ENCODE data around the gene CASP14.
"Not testable (repeated sequence)": the region's sequence is repeated elsewhere in the genome, so short reads cannot be mapped to it uniquely, and the experiment has no call there.

CASP14 gene

DNA sequence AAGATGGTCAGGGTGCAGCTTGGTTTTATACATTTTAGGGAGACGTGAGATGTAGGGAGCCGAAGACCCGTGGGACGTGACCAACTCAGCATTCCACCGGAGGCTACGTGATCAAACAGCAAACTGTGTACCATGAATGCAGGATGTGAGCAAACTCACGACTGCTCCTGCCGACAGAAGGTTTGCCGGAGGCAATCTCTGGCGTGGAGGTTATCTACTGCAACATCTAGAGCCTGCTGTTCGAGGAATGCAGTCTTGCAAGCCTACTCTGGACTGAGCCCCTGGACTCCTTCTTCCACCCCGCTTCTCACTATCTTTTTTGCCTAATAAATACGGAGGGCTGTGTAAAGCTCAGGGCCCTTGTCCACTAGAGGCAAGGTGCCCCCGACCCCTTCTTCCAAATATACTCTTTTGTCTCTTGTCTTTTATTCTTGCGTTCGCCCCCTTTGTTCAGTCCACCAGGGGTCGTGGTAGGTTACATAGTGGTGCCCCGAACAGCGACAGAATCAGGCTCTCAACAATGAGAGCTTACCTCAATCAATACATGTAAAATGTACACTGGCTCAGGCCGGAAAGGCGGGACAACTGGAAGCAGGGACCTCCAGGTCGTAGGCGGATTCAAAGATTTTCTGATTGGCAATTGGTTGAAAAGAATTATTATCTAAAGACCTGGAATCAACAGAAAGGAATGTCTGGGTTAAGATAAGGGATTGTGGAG lies 23.8 kb downstream of the CASP14 start:
- no peak for DNase-seq

DNA sequence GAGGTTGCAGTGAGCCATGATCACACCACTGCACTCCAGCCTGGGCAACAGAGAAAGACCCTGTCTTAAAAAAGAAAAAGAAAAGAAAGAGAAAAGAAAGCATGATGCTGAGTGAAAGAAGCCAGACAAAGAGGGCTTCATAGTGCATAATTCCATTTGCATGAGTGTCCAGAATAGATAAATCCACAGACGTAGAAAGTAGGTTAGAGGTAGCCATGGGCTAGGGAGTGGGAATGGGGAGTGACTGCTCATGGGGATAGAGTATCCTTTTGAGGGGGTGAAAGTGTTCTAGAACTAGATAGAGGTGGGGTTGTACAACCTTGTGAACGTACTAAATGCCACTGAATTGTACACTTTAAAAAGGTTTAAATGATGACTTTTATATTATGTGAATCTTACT lies 25.1 kb downstream of the CASP14 start:
- no peak for DNase-seq

GRCh38 chr19:15075806-15076205 lies 26.5 kb downstream of the CASP14 start:
- DNase-seq: no peak

DNA sequence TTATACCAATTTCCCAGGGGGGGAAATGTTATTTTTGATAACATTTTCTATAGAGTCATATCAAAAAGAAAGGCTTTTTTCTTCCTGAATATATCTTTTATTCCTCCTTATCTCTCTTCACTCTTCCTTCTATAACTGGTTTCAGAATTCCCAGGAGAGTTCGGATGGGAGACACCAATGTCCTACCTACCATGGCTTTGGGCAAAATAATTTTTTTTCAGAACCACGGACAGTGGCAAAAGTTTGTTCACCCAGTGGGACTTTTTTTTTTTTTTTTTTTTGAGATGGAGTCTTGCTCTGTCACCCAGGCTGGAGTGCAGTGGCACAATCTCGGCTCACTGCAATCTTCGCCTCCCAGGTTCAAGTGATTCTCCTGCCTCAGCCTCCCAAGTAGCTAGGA lies 30.7 kb downstream of the CASP14 start:
- DNase-seq: not testable (repeated sequence)

DNA sequence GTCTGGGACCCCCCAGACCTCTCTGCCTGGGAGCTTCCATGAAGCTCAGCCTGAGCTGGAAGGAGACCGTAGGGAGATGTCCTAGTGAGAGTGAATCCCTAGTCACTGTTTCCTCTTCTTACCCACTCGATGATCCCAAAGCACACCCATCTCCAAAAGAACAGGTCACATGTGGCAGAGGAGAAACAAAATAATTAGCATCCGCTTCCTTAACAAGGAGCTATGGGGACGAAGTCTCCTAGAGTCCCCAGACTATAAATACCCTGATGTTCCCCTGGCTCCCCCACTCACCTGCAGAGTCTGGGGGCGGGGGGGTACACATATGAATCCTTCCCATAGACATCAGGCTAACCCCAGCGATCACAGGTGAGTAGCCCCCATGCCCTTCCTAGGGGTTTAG lies 32.6 kb downstream of the CASP14 start, which contains the start of gene OR1I1:
Gene OR1I1, plus strand, starts transcription at position 301 of the 400 bp plus-strand sequence. CDS start 4,855 bp downstream, outside the sequence.
- DNase-seq: no peak

DNA sequence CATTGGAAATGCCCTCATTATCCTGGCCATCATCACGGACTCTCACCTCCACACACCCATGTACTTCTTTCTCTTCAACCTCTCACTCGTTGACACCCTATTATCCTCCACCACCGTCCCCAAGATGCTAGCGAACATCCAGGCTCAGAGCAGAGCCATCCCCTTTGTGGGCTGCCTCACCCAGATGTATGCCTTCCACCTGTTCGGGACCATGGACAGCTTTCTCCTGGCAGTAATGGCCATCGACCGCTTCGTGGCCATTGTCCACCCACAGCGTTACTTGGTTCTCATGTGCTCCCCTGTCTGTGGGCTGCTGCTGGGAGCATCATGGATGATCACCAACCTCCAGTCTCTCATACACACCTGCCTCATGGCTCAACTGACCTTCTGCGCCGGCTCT lies 37.9 kb downstream of the CASP14 start:
- no peak for DNase-seq

- DNase-seq: no peak
Observed at GRCh38 chr19:15091918-15092753, 42.9 kb downstream of the CASP14 start.

- no peak for DNase-seq
Observed at GRCh38 chr19:15093001-15093400, 43.7 kb downstream of the CASP14 start.

GRCh38 chr19:15096223-15096622 lies 46.9 kb downstream of the CASP14 start:
- DNase-seq: no peak

- DNase-seq: not testable (repeated sequence)
Observed at GRCh38 chr19:15097980-15098379, 48.7 kb downstream of the CASP14 start.

DNA sequence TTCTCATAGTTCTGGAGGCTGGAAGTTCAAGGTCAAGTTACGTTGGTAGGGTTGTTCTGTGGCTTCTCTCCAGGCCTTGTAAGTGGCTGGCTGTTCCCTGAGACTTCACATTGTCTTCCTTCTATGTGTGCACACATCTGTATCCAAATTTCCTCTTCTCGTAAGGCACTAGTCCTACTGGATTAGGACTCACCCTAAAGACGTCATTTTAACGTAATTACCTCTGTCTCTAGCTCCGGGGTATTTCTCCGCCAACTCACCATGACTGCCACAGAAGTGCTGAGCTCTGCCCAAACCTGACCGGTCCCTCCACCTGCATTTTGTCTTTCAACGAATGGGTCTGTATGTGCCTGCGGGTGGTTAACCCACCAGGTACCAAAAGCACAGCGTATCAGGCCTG lies 49.2 kb downstream of the CASP14 start:
- DNase-seq: no peak

DNA sequence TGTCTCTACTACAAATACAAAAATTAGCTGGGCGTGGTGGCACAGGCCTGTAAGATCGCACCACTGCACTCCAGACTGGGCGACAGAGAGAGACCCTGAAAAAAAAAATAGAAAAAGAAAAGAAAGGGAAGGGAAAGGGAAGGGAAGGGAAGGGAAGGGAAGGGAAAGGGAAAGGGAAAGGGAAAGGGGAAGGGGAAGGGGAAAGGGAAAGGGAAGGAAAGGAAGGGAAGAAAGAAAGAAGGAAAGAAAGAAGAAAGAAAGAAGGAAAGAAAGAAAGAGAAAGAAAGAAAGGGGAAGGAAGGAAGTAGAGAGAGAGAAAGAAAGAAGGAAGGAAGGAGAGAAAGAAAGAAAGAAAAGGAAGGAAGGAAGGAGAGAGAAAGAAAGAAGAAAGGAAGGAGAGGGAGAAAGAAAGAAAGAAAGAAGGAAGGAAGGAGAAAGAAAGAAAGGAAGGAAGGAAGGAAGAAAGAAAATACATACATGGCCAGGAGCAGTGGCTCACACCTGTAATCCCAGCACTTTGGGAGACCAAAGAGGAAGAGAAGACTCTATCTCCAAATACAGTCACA lies 49.8 kb downstream of the CASP14 start:
- no peak for DNase-seq

- DNase-seq: no peak
Observed at GRCh38 chr19:15101479-15102082, 52.3 kb downstream of the CASP14 start.

GRCh38 chr19:15104003-15104402 lies 54.7 kb downstream of the CASP14 start:
- DNase-seq: no peak

GRCh38 chr19:15104411-15104810 lies 55.1 kb downstream of the CASP14 start:
- no peak for DNase-seq

DNA sequence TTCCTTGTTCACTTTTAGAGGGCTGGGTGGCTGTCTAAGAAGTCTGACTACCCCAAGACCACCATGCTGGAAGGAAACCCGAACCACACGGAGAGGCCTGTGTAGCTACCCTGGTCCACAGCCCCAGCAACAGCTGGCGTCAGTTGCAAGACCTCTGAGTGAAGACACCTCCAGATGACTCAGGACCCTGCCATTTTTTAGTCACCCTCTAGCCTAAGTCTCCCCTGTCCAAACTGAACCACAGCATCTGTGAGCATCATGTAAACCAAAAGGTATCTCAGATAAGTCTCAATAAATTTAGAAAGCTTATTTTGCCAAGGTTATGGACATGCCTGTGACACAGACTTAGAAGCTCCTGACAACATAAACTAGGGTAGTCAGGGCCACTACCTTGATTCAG lies 55.8 kb downstream of the CASP14 start:
- no peak for DNase-seq

GRCh38 chr19:15107061-15108010 lies 58.1 kb downstream of the CASP14 start, which contains the start of gene SYDE1:
TSS of gene SYDE1 (plus strand) at chr19:15107401. CDS start at chr19:15107434, 33 bp downstream.
- no peak for DNase-seq

Measured in NK-92 treated with Interleukin-12 subunit alpha and Interleukin-12 subunit beta, amount 100 ng/mL, for 24 hours (cell line).